HepG2 (cell line): ENCODE measurements around the gene NRBF2. TPM values are rescaled to one million over a fixed set of nuclear protein-coding genes. Genes with fewer than 3 reads are reported as not detected.
A peak's percentile ranks its signal among the peaks of the same experiment; 100 is the strongest.

Source experiments
- ARID3A ChIP-seq: IDR thresholded peaks from 2 replicates; pipeline ENCODE4 v1.6.1; 2012; ENCODE audit warnings: low read depth, low read length, improper control_type of control experiment
- CTCF ChIP-seq: sonication (generic); formaldehyde crosslinking; IDR thresholded peaks from 2 replicates; pipeline ENCODE4 v1.5.0; 2020; ENCODE audit warnings: mild to moderate bottlenecking, missing genetic modification reagents, moderate library complexity
- EED ChIP-seq: sonication (generic); formaldehyde crosslinking; IDR thresholded peaks from 2 replicates; pipeline ENCODE4 v1.5.0; 2020; ENCODE audit warnings: mild to moderate bottlenecking, missing genetic modification reagents
- GABPB1 ChIP-seq: IDR thresholded peaks from 2 replicates; pipeline ENCODE4 v1.6.1; 2016; ENCODE audit warnings: mild to moderate bottlenecking, missing genetic modification reagents, moderate library complexity, missing compliant biosample characterization
- GLI4 ChIP-seq: sonication (generic); formaldehyde crosslinking; IDR thresholded peaks from 2 replicates; pipeline ENCODE4 v1.5.1; 2020; ENCODE audit warnings: missing genetic modification reagents, mild to moderate bottlenecking, moderate library complexity, borderline replicate concordance
- GLMP ChIP-seq: sonication (generic); formaldehyde crosslinking; IDR thresholded peaks from 2 replicates; pipeline ENCODE4 v1.9.0; 2021; ENCODE audit warnings: missing genetic modification reagents, mild to moderate bottlenecking, borderline replicate concordance
- IKZF4 ChIP-seq: sonication (generic); formaldehyde crosslinking; IDR thresholded peaks from 2 replicates; pipeline ENCODE4 v1.5.1; 2020; ENCODE audit warnings: borderline replicate concordance, mild to moderate bottlenecking, low read depth, missing genetic modification reagents; ENCODE audit errors: not compliant biosample characterization
- KAT8 ChIP-seq: IDR thresholded peaks from 2 replicates; pipeline ENCODE4 v1.6.1; 2016; ENCODE audit warnings: missing genetic modification reagents, missing compliant biosample characterization
- MED13 ChIP-seq: sonication (generic); formaldehyde crosslinking; IDR thresholded peaks from 2 replicates; pipeline ENCODE4 v1.5.0; 2020; ENCODE audit warnings: missing genetic modification reagents
- PPARG ChIP-seq: conservative IDR thresholded peaks from 2 replicates; pipeline ENCODE4 v1.6.1; 2016; ENCODE audit warnings: missing biosample characterization, missing genetic modification reagents
- SYNCRIP ChIP-seq: fragments of 200-400 bp; formaldehyde crosslinking; IDR thresholded peaks from 2 replicates; pipeline ENCODE4 v1.6.1; 2018; ENCODE audit warnings: mild to moderate bottlenecking, low read depth, low read length; ENCODE audit not compliant: insufficient read depth
- TAF1 ChIP-seq: sonication (generic); formaldehyde crosslinking; IDR thresholded peaks from 2 replicates; pipeline ENCODE4 v1.4.0; 2020; ENCODE audit warnings: missing genetic modification reagents
- TOPORS ChIP-seq: sonication (generic); formaldehyde crosslinking; IDR thresholded peaks from 2 replicates; pipeline ENCODE4 v1.8.0; 2023; ENCODE audit warnings: mild to moderate bottlenecking, missing genetic modification reagents
- ZBTB10 ChIP-seq: sonication (generic); formaldehyde crosslinking; IDR thresholded peaks from 2 replicates; pipeline ENCODE4 v1.4.0; 2020; ENCODE audit warnings: missing genetic modification reagents, borderline replicate concordance
- ZNF138 ChIP-seq: sonication (generic); formaldehyde crosslinking; IDR thresholded peaks from 2 replicates; pipeline ENCODE4 v1.5.0; 2020; ENCODE audit warnings: mild to moderate bottlenecking, low read depth, missing genetic modification reagents
- ZNF563 ChIP-seq: sonication (generic); formaldehyde crosslinking; IDR thresholded peaks from 2 replicates; pipeline ENCODE4 v1.8.0; 2022; ENCODE audit warnings: mild to moderate bottlenecking, moderate library complexity, missing genetic modification reagents
- ZNF781 ChIP-seq: sonication (generic); formaldehyde crosslinking; IDR thresholded peaks from 2 replicates; pipeline ENCODE4 v1.5.1; 2020; ENCODE audit warnings: borderline replicate concordance, mild to moderate bottlenecking, missing genetic modification reagents; ENCODE audit errors: not compliant biosample characterization
- ZUFSP ChIP-seq: sonication (generic); formaldehyde crosslinking; IDR thresholded peaks from 2 replicates; pipeline ENCODE4 v1.9.0; 2021; ENCODE audit warnings: missing genetic modification reagents, mild to moderate bottlenecking, borderline replicate concordance
- polyA plus RNA-seq, 8 experiments: library from polyadenylated mRNA; depleted of rRNA in 3 of 8; stranded (reverse) in 7 of 8; unstranded in 1 of 8; fragments of >200 nt; fragmentation: Illumina TruSeq in 4 of 8; extraction: Trizol in 4 of 8; gene quantifications; 2 replicates each; pipeline versions ENCODE4 v1.2.1 to v1.2.3, GENCODE V29; 2011 to 2016; ENCODE audit warnings: low read depth in 4 of 8, missing spikeins in 1 of 8, mixed read lengths in 1 of 8; ENCODE audit not compliant: insufficient read depth in 1 of 8
- total RNA-seq, 5 experiments: library from RNA; depleted of rRNA; stranded (reverse); fragments of >200 nt; fragmentation: Illumina TruSeq; extraction: Trizol; gene quantifications; 2 replicates each; pipeline ENCODE4 v1.2.3, GENCODE V29; 2016; ENCODE audit warnings: low read depth in 1 of 5

Gene NRBF2
- total and polyA plus RNA-seq, 2 of the 13 experiments (the other 11 are each of a cell fraction or from before 2014, with no cell fraction given): 20.0 to 28.4 TPM

- TF ChIP-seq ZUFSP: no peak
- TF ChIP-seq ARID3A: no peak
- no peak for TF ChIP-seq SYNCRIP
- TF ChIP-seq ZNF781: peak; percentile 35
- no peak for TF ChIP-seq MED13
- peak; percentile 86 for TF ChIP-seq KAT8 (CRISPR knock-in tag)
- peak; percentile 91 for TF ChIP-seq GABPB1 (CRISPR knock-in tag)
- TF ChIP-seq GLMP: no peak
- TF ChIP-seq TAF1 (CRISPR knock-in tag): peak; percentile 94
- peak; percentile 74 for TF ChIP-seq CTCF
- 0 out of 2 replicates have a peak, but pooled peaks have one; percentile 33 for TF ChIP-seq EED (CRISPR knock-in tag)
- TF ChIP-seq PPARG (CRISPR knock-in tag): no peak
- peak; percentile 56; the same call in 1 of the 2 replicates for TF ChIP-seq ZNF563 (CRISPR knock-in tag)
- TF ChIP-seq ZBTB10: peak; percentile 96
- no peak for TF ChIP-seq TOPORS (CRISPR knock-in tag)
- TF ChIP-seq IKZF4 (CRISPR knock-in tag): no peak
- TF ChIP-seq ZNF138 (CRISPR knock-in tag): peak; percentile 41; the same call in 1 of the 2 replicates
- peak; percentile 27; the same call in 1 of the 2 replicates for TF ChIP-seq GLI4 (CRISPR knock-in tag)
These were observed at the start of gene NRBF2 (continued) for GRCh38 chr10:63133056-63133820.
